ENCODE results near the gene BCL2A1.

GRCh38 chr15:80019168-80019745 lies 48.3 kb upstream of the BCL2A1 start:
- no peak for TF ChIP-seq CTCF (IDR thresholded peaks at IDR 0.05)
- TF ChIP-seq POLR2A (IDR thresholded peaks at IDR 0.05): no peak
- TF ChIP-seq POLR2AphosphoS5 (IDR thresholded peaks at IDR 0.05): no peak
